ENCODE measurements around the gene PRR15.

GRCh38 chr7:29565224-29565630, 1.6 kb downstream of the PRR15 start:
- TF ChIP-seq EP300 (conservative IDR thresholded peaks at IDR 0.05; ENCODE audit: poor library complexity, severe bottlenecking) (no peak), POLR2AphosphoS5 (IDR thresholded peaks at IDR 0.05) (no peak), CTCF (IDR thresholded peaks at IDR 0.05; ENCODE audit: poor library complexity, severe bottlenecking) (no peak), TAF1 (IDR thresholded peaks at IDR 0.05; ENCODE audit: low read depth) (no peak), RAD21 (conservative IDR thresholded peaks at IDR 0.05) (no peak), REST (IDR thresholded peaks at IDR 0.05; ENCODE audit: borderline replicate concordance) (no peak), EZH2 (IDR thresholded peaks at IDR 0.05; ENCODE audit: borderline replicate concordance, insufficient read depth, low read length, poor library complexity, severe bottlenecking) (no peak)

Data from neural cell (in vitro differentiated cells).